NCI-H2171 (cell line): ENCODE measurements around the gene ZNF662.

Source experiments
- DNase-seq: peaks from one replicate; lab custom pipeline; 2025; lab: John Stamatoyannopoulos, UW

Gene ZNF662

GRCh38 chr3:42937334-42937733 lies 31.4 kb downstream of the ZNF662 start:
- no peak for DNase-seq

GRCh38 chr3:42942693-42943092 lies 36.8 kb downstream of the ZNF662 start:
- no peak for DNase-seq

- DNase-seq: no peak
These were observed 40.1 kb downstream of the ZNF662 start for GRCh38 chr3:42946050-42946449.

GRCh38 chr3:42957573-42957972 lies 51.6 kb downstream of the ZNF662 start:
- DNase-seq: no peak

- no peak for DNase-seq
These were observed 54.3 kb downstream of the ZNF662 start for GRCh38 chr3:42960282-42960681.

GRCh38 chr3:42960786-42961185 lies 54.8 kb downstream of the ZNF662 start:
- no peak for DNase-seq

- DNase-seq: peak; percentile 24
These were observed 55.7 kb downstream of the ZNF662 start for GRCh38 chr3:42961633-42962032.

GRCh38 chr3:42963269-42963668 lies 57.3 kb downstream of the ZNF662 start:
- DNase-seq: no peak

GRCh38 chr3:42964266-42964665 lies 58.3 kb downstream of the ZNF662 start:
- DNase-seq: no peak
